ENCODE measurements around the gene PRR20G. TPM values are rescaled to one million over a fixed set of nuclear protein-coding genes. Genes with fewer than 3 reads are reported as not detected.

PRR20G gene
- total RNA-seq, 2 donors from 2014 or later = 5.1 TPM; not detected in 1

DNA sequence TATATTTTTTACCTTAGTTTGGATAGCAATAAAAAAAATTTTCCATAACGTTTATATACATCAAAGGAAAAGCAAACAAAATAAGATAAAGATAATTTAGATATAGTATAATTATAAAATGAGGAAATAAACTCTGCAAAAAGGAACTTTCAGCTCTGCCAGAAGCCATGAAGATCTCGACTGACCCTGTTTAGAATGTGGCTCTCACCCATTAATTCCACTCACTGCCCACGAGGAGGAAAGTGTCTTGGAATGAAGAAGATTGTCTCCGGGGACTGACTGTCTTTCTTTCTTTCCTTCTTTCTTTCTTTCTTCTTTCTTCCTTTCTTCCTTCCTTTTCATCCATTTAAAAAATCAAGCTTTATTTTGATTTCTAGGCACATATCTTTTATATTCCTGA, 20.1 kb upstream of the PRR20G start:
- Histone ChIP-seq H3K27me3 (replicated peaks; ENCODE audit: insufficient read depth) (no peaks in the 10 kb centered on the region), H3K4me1 (replicated peaks) (no peaks in the 10 kb centered on the region), H3K4me3 (no peak overlapping the region), H3K9me3 (no peaks in the 10 kb centered on the region), H3K27ac (no peak overlapping the region), H3K36me3 (no peaks in the 10 kb centered on the region)
- 57% methylated on average over 4 of the region's 4 CpGs for WGBS
- intact Hi-C loops (cut with DNase I) = no loop called here
- TF ChIP-seq POLR2A (IDR thresholded peaks at IDR 0.05) = no peak
- no peak for TF ChIP-seq POLR2AphosphoS5 (IDR thresholded peaks at IDR 0.05)
- no peak for DNase-seq (ENCODE audit: low spot score)

DNA sequence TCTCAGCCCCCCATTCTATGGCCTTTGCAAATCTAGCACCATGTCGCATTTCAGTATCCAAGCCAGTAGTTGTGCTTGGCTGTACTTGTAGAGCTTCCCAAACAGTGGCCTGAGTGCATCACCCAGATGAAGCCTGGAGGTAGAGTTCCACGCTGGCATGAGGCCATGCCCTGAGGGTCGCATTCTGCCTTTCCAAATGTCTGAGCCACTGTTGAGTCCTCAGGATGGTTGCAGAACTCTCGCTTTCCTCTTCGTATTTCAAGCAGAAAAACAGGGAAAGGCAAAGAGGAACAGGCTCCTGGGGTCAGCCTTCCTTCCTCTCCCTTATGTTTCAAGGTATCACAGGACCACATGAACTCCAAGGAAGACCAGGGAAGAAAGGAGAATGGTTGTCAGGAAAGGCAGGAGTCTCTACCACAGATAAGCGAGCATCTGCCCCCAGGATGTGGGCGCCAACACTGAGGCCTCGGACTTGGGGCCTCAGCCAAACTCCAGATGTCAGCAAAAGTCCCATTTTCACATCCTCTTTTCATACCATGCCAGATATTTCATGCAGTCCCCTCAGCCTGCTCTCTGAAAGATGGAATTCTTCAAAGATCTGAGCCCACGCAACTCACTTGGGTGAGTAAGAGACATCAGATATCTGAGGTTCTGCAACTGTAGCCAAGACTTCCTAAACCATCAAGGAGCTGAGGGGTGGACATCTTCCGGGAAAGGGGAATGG, 19.4 kb upstream of the PRR20G start:
- Histone ChIP-seq H3K4me3 (no peak overlapping the region), H3K9me3 (no peaks in the 10 kb centered on the region), H3K4me1 (replicated peaks) (no peaks in the 10 kb centered on the region), H3K27me3 (replicated peaks; ENCODE audit: insufficient read depth) (no peaks in the 10 kb centered on the region), H3K27ac (no peak overlapping the region), H3K36me3 (no peaks in the 10 kb centered on the region)
- TF ChIP-seq POLR2A (IDR thresholded peaks at IDR 0.05) (no peak), POLR2AphosphoS5 (IDR thresholded peaks at IDR 0.05) (no peak)
- TF ChIP-seq, protein P1, sequence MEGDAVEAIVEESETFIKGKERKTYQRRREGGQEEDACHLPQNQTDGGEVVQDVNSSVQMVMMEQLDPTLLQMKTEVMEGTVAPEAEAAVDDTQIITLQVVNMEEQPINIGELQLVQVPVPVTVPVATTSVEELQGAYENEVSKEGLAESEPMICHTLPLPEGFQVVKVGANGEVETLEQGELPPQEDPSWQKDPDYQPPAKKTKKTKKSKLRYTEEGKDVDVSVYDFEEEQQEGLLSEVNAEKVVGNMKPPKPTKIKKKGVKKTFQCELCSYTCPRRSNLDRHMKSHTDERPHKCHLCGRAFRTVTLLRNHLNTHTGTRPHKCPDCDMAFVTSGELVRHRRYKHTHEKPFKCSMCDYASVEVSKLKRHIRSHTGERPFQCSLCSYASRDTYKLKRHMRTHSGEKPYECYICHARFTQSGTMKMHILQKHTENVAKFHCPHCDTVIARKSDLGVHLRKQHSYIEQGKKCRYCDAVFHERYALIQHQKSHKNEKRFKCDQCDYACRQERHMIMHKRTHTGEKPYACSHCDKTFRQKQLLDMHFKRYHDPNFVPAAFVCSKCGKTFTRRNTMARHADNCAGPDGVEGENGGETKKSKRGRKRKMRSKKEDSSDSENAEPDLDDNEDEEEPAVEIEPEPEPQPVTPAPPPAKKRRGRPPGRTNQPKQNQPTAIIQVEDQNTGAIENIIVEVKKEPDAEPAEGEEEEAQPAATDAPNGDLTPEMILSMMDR (IDR thresholded peaks at IDR 0.05) = no peak
- no peak for DNase-seq (ENCODE audit: low spot score)
- intact Hi-C loops (cut with DNase I) = no loop called here
- 69% methylated on average over 10 of the region's 10 CpGs for WGBS

DNA sequence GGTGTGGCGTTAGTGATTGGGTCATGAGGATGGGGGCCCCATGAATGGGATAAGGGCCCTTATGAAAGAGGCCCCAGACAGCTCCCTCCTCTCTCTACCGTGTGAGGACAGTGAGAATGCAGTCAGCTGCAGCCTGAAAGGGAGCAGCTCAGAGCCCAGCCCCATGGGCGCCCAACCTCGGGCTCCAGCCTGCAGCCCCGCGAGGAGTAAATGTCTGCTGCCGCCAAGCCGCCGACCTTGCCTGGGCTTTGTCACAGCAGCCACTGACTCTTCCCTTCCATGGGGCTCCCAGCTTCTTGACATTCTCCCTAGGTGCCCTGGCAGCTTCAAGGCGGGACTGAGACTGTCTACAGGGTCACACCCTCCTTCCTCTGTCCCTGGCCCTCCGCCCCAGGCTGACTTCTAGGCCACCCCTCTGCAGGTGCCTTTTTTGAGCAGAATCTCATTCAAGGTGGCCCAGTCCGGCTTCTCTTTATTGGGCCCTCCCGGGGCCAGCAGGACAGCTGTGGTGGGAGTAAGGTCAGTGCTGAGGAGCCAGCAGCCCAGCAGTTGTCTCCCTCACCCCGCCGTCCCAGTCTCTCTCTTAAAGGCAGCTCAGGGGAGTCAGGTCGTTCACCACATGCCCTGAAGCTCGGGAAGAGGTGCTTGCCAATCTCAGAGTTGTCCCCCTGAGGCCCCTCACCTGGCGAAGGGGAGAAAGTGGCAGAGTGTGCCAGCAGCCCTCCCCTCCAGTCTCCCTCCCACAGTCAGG, 18.7 kb upstream of the PRR20G start:
- 78% methylated on average over 18 of the region's 18 CpGs for WGBS

DNA sequence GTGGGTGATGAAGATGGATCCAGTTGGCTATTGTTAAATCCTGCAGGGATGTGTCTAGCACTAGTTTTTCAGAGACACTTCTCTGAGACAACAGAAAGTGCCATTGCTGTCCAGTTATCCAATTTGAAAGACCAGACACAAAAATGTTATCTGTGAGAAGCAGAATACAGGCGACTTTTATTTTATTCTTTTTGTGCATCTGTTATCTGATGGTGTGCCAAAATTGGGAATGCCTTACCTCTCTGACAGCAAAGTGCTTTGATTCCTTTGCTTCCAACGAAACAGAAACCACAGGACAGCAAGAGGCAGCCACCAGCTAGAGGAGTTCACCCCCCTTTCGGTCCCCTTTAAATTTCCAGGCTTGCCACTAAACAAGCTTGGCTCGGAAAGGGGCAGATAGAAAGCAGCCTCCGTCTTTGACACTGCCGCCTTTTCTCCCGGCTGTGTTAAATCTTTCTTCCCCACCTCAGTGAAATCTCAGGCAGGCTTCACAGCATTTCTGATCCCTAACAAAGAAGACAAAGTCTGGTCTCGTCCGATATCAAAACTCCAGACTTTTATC, 17.7 kb upstream of the PRR20G start:
- H3K27ac ChIP-seq = no peak overlapping the region
- TF ChIP-seq, protein P1 (IDR thresholded peaks at IDR 0.05) = no peak
- intact Hi-C loops (cut with DNase I) = no loop called here
- H3K36me3 ChIP-seq = no peaks in the 10 kb centered on the region
- DNase-seq (ENCODE audit: low spot score) = no peak
- no peaks in the 10 kb centered on the region for H3K9me3 ChIP-seq
- no peaks in the 10 kb centered on the region for H3K4me1 ChIP-seq (replicated peaks)
- no peaks in the 10 kb centered on the region for H3K27me3 ChIP-seq (replicated peaks; ENCODE audit: insufficient read depth)
- WGBS = 45% methylated on average over 9 of the region's 9 CpGs
- no peak overlapping the region for H3K4me3 ChIP-seq

More for the DNA sequence above, 18.7 kb upstream of the PRR20G start:
- Histone ChIP-seq H3K4me1 (replicated peaks) (no peaks in the 10 kb centered on the region), H3K27ac (no peak overlapping the region), H3K4me3 (no peak overlapping the region), H3K27me3 (replicated peaks; ENCODE audit: insufficient read depth) (no peaks in the 10 kb centered on the region), H3K36me3 (no peaks in the 10 kb centered on the region), H3K9me3 (no peaks in the 10 kb centered on the region)
- intact Hi-C loops (cut with DNase I) = no loop called here
- TF ChIP-seq POLR2AphosphoS5 (IDR thresholded peaks at IDR 0.05) (no peak), POLR2A (IDR thresholded peaks at IDR 0.05) (no peak)
- TF ChIP-seq, protein P1 (IDR thresholded peaks at IDR 0.05) = no peak
- no peak for DNase-seq (ENCODE audit: low spot score)

DNA sequence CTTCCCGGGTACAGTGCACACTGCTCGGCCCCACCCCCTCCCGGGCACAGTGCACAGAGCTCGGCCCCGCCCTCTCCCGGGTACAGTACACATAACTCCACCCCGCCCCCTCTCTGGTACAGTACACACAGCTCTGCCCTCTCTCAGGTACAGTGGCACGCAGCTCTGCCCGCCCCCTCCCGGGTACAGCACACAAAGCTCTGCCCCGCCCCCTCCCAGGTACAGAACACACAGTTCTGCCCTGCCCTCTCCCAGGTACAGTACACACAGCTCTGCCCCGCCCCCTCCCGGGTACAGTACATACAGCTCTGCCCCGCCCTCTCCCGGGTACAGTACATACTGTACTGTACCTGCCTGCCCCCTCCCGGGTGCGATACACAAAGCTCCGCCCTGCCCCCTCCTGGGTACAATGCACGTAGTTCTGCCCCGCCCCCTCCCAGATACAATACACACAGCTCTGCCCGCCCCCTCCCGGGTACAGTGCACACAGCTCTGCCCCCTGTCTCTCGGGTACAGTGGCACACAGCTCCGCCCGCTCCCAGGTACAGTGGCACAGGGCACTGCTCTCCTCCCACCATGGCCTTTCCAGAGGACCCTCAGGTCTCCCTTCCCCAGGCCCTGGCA, 16.4 kb upstream of the PRR20G start:
- no peaks in the 10 kb centered on the region for H3K9me3 ChIP-seq
- H3K27ac ChIP-seq = no peak overlapping the region
- DNase-seq (ENCODE audit: low spot score) = peak; percentile 54
- no peaks in the 10 kb centered on the region for H3K4me1 ChIP-seq (replicated peaks)
- intact Hi-C loops (cut with DNase I) = no loop called here
- H3K27me3 ChIP-seq (replicated peaks; ENCODE audit: insufficient read depth) = no peaks in the 10 kb centered on the region
- TF ChIP-seq, protein P1 (IDR thresholded peaks at IDR 0.05) = no peak
- TF ChIP-seq POLR2AphosphoS5 (IDR thresholded peaks at IDR 0.05) = no peak
- no peak for TF ChIP-seq POLR2A (IDR thresholded peaks at IDR 0.05)
- H3K36me3 ChIP-seq = no peaks in the 10 kb centered on the region
- 52% methylated on average over 23 of the region's 25 CpGs for WGBS
- H3K4me3 ChIP-seq = no peak overlapping the region
